Caki2 (cell line): ENCODE data around the gene ADAMTS8. TPM values are rescaled to one million over a fixed set of nuclear protein-coding genes. Genes with fewer than 3 reads are reported as not detected.

Experiments
- DNase-seq: peaks from one replicate; pipeline ENCODE4 v3.0.0-alpha.2; 2015; ENCODE audit warnings: low read depth
- in situ Hi-C: cut with HindIII; loops from 2 replicates; pipeline ENCODE4 v1.10.0; 2016; ENCODE audit warnings: low sequenced_read_pairs, low pct_unique_long_range_greater_than_20kb, mixed read lengths
- total RNA-seq: library from RNA; depleted of rRNA; stranded (reverse); fragments of >200 nt; shearing (Covaris generic); gene quantifications from 2 replicates; pipeline ENCODE4 v1.2.3, GENCODE V29; 2014; ENCODE audit warnings: low replicate concordance

ADAMTS8 gene
- total RNA-seq, 1 experiment from 2014 or later, result 0.74 TPM

DNA sequence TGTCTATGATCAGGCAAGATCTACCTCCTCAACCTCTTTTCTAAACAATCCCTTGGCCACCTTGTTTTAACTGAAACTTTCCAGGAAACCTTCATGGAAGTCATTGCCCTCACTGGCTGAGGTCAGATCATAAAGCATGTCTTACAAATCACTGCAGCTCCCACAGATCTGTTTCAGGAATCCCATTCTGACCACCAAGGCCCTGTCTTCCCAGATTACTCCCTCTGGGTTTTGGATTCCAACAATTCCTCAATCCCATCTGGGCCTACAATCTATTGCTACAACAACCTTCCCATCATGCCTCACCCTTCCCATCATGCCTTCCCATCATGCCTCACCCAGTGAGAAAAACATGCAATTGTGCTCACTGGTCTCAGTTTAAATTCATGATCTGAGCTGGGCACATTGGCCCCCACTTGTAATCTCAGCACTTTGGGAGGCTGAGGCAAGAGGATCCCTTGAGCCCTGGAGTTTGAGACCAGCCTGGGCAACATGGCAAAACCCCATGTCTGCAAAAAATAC, 35.9 kb upstream of the ADAMTS8 start:
- in situ Hi-C loops, result no loop called here
- DNase-seq, result no peak

DNA sequence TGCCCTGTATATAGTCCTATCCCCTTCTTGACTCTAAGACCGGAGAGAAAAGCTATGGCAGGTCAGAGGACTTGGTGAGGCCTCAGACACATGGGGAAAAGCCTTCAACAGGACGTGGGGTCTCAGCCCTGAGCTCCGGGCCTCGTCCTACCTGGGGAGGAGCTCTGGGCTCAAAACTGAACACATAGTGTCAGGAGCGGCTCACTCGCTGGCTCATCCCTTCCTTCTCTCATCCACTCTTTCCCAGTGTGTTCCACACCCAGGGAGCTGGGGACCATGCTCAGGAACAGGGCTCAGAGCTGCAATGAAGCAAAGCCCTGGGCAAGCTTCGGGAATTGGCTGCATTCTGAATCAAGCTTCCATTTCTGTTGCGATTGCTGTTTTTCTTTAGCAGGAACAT, 34.5 kb upstream of the ADAMTS8 start:
- DNase-seq, result no peak
- in situ Hi-C loops, result no loop called here

DNA sequence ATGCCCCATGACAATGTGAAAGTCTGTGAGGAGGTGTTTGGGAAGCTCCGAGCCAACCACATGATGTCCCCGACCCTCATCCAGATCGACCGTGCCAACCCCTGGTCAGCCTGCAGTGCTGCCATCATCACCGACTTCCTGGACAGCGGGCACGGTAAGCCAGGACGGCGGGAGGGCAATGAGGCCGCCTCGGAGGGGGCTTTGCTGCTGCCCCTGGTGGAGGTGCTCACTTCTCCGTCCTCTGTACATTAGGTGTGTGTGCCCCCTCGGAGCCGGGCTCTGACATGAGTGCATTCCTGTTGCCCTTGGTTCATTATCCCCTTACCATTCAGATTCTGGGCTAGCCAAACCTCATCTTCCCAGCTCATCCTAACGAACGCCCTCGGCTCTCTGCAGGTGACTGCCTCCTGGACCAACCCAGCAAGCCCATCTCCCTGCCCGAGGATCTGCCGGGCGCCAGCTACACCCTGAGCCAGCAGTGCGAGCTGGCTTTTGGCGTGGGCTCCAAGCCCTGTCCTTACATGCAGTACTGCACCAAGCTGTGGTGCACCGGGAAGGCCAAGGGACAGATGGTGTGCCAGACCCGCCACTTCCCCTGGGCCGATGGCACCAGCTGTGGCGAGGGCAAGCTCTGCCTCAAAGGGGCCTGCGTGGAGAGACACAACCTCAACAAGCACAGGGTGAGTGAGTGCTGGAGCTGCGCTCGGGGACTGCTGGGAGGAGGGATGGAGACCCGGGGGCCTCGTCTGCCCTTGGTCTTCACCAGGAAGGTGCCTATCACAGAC, 33.9 kb upstream of the ADAMTS8 start:
- in situ Hi-C loops, result no loop called here

DNA sequence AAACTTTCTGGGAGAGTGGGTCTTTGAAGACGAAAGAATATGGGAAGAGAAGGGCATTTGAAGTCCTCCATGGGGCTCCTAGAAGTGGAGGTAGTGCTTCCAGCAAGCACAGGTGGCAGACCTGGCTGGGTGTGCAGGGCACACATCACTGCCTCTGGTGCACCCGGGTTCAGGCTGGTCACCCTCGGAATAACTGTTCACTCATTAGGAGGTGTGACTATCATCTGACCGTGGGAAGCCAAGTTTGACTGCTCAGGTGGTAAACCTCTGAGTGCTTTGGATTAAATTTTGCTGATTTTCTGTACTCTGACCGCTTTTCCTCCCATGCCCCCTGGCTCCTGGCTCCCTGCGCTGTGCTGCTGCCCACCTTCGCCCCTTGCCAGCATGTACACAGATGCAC, 31.1 kb upstream of the ADAMTS8 start:
- in situ Hi-C loops, result no loop called here
- DNase-seq, result no peak

More for the DNA sequence above, 33.9 kb upstream of the ADAMTS8 start:
- no peak for DNase-seq

DNA sequence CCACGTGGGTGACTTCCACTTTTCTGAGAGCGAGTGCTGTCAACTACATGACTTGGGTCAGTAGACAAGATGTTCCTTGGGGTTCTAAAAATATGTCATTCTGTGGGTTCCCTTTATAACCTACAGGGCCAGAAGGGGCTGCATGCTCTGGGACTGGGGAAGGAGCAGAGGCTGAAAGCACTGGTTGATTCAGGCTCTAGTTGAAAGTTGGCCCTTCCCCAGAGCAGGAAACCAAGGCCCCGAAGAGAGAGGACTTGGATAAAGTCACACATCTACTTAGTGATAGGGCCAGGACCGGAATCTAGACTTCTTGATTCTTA, 30.0 kb upstream of the ADAMTS8 start:
- in situ Hi-C loops, result no loop called here
- DNase-seq, result no peak

DNA sequence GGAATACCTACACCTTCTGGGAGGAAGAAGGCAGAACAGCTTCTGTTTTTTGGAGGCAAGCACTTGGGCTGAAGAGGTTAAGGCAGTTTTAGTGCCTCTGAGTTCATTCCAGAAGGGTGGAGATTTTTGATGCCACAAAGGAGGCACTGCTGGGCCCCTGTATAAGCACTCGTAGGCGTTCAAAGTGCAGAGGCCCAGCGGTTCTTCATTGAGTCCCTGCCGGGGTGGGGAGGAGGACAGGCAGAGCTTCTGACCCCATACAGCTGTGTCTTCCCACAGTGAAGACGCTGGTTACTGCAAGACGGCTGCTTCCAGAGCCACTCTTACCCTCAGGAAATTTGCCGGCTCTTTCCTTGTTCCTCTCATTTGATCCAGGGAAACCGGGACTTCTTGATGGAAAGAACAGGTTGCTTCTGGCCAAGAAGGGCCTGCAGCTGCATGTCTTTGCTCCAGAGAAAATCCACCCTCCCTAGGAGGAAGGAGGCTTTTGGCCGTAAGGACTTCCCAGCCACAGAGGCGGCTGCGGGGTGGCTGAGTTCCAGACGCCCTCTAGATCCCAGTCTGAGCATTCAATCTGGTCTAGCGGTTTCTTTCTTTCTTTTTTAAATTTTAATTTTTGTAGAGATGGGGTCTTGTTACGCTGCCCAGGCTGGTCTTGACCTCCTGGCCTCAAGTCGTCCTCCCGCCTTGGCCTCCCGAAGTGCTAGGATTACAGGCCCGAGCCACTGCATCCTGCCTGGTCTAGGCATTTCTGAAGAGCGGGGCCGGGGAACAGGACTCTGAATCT, 29.4 kb upstream of the ADAMTS8 start:
- in situ Hi-C loops, result no loop called here
- no peak for DNase-seq

DNA sequence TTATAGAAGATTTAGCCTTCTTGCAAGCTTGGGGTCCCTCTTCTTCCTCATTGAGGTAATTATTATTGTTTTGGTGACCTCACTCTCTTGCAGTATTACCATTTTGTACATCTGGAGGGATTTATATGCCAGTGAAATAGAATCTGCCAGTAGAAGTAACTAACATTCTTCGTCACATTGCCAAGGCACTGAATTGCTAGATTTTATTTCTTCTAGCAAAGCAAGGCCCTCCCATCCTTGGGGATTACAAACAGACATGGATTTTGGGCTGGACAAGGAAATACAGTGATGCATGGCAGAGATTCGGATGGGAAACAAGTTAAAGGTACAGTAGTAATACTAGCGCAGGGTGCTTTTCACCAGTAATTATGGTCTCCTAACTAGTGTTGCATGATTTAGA, 27.9 kb upstream of the ADAMTS8 start:
- in situ Hi-C loops, result no loop called here

DNA sequence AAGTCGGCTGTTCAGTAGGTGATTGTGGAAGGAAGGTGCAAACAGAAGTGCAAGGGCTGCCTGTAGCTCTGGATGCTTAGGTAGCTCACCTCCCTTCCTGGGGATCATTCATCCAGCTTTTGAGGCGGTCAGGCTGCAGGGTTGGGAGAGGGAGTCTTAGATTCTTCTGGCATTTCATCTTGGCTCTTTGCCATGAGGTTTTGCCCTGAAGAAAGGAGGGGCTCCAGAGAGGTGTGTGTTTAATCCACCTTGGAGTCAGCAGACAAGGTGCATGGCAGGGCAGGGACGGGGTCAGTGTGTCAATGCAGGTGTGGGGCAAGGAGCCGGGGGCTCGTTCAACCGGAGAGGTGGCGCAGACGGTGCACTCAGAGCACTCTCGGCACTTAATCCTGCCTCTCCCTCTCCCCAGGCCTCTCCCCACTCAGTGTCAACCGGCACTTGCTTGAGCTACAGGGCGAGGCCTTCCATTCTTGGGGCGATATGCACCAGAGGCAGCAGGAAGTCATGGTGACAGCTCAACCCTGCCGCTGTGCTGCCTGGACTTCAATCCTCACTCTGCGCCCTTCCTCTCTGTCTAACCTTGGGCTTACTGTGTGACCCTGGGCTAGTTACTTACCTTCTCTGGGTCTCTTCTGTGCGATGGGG, 27.2 kb upstream of the ADAMTS8 start:
- in situ Hi-C loops, result no loop called here
- DNase-seq, result no peak

More for the DNA sequence above, 27.9 kb upstream of the ADAMTS8 start:
- DNase-seq, result no peak

DNA sequence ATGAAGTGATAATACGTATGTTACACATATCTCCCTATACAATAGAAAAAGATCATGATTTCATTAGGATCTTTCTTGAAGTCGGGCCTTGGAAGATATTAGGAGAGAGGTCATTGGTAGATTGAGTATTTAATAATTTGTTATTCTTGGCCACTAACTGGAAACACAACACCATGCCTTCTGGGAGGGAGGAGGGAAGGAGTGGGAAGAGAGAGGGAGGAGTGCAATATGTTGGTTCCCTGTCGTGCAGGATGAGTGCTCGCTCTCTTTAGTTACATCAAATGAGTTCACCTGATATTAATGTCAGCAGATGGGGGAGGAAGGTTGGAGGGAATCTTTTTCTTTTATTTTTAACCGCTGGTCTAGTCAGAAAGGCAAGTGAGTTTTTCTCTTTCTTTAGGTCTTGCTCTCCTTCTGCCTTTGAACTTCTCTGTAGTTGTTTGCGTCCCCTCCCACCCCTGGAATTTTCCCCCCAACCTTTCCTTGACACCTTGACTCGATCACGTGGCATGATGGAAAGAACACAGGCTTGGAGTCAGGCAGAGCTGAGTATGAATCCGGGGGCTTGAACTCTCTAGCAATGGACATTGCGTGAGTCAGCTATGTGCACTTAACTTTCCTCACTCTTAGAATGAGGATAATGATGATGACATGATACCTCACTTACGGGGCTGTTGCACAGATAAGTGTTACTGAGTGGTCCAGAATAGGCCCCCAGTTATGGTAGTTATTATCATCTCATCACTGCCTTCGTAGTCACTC, 26.3 kb upstream of the ADAMTS8 start:
- DNase-seq, result no peak
- in situ Hi-C loops, result no loop called here

DNA sequence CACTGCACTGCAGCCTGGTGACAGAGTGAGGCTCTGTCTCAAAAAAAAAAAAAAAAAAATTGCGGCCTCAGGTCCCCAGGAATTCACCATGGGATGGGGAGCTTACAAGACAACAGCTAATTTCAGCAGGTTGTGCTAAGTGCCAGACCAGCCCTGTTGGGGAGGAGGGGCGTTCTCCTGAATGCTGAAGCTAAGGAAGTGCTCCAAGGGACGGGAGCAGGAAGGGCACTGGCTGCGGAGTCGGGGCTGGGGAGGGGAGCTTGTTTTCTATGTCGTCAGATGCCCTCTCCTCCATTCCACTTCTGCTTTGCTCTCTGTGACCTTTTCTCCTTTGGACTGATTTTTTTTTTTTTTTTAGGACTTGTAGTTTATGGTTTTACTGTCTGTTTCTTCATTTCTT, 24.5 kb upstream of the ADAMTS8 start:
- no peak for DNase-seq
- in situ Hi-C loops, result no loop called here

DNA sequence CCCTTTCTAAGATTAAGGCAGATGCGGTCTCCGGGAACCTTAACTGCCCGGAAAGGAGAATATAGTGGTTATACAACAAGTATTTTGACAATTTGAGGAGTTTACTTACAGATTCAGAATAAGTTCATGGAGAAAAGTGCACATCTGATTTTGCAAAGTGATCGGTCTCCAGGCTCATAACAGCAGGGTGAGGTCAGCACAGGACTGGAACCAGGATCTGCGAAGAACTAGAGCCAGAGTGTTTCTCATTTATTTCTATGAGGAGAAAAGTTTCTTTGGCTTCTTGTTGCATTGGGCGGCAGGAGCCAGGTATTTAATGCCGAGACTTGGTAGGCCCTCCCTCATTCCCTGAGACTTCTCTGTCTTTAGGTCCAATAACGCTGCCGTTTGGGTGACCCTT, 23.8 kb upstream of the ADAMTS8 start:
- DNase-seq, result no peak
- in situ Hi-C loops, result no loop called here

DNA sequence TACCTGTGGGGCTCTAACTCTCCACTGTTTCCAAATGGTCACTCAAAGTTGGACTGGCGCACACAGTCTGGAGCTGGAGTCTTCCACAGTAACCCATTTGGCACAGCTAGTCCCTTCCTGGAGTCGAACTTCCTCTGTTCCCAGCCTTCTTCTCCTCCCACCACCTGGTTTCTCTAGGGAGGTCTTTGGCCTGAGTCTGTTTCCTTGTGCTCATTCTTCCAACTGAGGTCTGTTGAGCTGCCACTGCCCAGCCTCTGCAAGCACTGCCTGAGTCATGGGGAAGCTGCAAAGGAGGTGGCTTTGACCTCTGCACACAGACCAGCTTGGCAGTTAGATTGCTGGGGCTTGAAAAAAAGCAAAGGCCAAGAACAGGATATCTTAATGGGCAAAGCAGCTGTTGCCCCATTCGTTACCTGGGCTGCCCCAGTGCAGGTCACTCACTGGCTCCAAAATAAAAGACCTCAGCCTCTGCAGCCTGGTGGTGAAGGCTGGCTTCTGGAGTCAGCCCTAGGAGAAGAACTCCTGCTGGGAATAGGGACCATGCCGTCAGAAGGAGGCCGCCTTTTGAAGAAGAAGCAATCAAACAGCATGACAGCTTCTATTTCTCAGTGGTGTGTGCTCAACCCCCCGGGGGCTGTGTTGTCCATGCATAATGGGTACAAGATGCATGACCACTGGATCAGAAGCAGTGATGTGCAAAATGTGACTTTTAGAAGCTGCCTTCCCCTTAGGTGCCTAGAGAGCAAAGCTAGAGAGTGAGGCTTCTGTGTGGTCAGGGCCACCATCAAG, 23.0 kb upstream of the ADAMTS8 start:
- peak; percentile 49 for DNase-seq
- in situ Hi-C loops, result no loop called here

DNA sequence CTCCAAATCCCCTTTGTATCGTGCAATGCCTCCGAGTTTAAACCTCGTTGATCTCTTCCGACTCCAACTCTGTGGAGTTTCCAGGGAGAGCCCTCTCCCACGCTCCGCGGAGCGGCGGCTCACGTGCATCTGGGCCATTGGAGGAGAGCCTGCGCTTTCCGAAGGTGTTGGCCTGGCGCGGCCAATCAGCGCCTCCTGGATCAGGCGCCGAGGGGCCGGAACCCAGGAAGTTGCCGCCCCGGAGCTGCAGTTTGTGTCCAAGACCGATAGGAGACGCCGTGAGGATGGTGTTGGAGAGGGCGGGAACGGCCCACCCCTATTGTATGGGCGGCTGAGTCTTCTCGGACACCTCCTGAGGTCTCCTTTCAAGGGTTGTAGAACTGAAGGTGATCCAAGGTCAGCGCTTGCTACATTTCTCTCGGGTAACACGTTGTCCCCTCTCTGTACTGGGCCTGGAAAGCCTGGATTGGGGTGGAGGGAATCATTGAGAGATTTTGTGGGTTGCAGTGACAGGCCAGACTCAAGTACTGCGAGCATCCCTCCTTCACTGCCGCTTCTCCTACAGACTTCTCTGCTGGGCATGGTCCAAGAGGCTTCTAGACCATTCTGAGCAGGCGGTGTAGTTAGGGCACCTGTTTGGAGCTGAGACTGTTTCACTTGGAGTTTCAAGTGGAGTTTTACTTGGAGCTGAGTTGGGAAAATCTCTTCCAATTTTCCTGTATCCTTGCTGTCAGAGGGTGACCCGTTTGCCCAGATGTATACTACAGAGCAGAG, 21.8 kb upstream of the ADAMTS8 start:
- in situ Hi-C loops, result no loop called here
- no peak for DNase-seq

DNA sequence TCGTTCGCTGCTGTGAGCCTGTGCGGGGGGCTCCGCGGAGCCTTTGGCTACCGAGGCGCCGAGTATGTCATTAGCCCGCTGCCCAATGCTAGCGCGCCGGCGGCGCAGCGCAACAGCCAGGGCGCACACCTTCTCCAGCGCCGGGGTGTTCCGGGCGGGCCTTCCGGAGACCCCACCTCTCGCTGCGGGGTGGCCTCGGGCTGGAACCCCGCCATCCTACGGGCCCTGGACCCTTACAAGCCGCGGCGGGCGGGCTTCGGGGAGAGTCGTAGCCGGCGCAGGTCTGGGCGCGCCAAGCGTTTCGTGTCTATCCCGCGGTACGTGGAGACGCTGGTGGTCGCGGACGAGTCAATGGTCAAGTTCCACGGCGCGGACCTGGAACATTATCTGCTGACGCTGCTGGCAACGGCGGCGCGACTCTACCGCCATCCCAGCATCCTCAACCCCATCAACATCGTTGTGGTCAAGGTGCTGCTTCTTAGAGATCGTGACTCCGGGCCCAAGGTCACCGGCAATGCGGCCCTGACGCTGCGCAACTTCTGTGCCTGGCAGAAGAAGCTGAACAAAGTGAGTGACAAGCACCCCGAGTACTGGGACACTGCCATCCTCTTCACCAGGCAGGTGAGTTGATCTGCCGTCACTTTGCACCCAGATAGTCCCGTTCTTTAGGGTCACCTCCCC, 21.0 kb upstream of the ADAMTS8 start:
- in situ Hi-C loops, result no loop called here
- DNase-seq, result no peak

DNA sequence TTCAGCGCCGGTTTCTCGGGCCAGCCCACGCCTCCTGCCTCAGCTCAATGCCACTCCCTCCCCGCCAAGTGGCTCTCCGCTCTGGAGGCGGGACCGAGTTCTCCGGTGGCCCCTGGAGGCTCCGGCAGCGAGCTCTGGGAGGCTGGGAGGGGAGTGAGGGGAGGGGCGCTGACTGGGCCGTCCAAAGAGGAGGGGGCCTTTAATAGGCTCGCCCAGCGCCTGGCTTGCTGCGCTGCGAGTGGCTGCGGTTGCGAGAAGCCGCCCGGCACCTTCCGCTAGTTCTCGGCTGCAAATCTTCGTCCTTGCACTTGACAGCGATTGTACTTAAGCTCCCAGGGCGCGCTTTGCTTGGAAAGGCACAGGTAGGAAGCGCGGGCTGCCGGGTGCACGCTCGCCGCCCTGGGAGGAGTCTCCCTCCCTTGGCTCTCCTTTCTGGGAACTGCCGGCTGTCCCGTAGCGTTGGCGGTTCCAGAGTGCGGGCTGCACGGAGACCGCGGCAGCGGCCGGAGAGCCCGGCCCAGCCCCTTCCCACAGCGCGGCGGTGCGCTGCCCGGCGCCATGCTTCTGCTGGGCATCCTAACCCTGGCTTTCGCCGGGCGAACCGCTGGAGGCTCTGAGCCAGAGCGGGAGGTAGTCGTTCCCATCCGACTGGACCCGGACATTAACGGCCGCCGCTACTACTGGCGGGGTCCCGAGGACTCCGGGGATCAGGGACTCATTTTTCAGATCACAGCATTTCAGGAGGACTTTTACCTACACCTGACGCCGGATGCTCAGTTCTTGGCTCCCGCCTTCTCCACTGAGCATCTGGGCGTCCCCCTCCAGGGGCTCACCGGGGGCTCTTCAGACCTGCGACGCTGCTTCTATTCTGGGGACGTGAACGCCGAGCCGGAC, 20.3 kb upstream of the ADAMTS8 start, which contains the start of gene ADAMTS15:
Gene ADAMTS15, plus strand, starts transcription at position 230 of the 894 bp plus-strand sequence. Its CDS starts 329 bp downstream, at position 559.
- in situ Hi-C loops, result no loop called here
- DNase-seq, result peak; percentile 83

DNA sequence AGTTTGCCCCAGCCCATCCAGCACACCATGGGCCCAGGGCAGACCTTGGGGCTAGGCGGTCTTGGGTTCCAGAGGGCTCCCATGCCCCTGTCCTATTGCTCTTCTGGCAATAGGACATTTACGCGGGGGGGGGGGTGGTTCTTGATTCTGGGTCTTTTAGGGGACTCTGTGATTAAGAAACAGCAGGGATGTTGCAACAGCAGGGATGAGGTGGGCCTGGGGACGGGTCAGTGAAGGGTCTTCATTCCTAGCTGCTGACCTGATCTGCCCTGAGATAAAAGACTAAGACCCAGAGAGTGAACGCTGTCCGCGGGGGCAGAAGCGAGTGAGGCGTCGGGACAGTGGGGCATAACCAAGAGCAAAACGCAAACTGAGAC, 19.6 kb upstream of the ADAMTS8 start:
- no peak for DNase-seq
- in situ Hi-C loops, result no loop called here
